NB4 (cell line): ENCODE measurements around the gene CCDC121.

ENCODE experiments used
- DNase-seq: peaks from one replicate; pipeline ENCODE4 v3.0.0; 2010; ENCODE audit warnings: low read depth
- H3K4me3 ChIP-seq: one replicate; pipeline ENCODE4 v1.5.1; 2011; ENCODE audit warnings: mild to moderate bottlenecking, low read depth, low read length, moderate library complexity
- CTCF ChIP-seq: IDR thresholded peaks from one replicate; pipeline ENCODE4 v1.5.1; 2012; ENCODE audit warnings: low read depth, low read length
- MAX ChIP-seq: IDR thresholded peaks from 2 replicates; pipeline ENCODE4 v1.6.1; 2011; ENCODE audit warnings: low read depth, low read length
- MYC ChIP-seq: IDR thresholded peaks from 2 replicates; pipeline ENCODE4 v1.6.1; 2011; ENCODE audit warnings: low read depth, low read length
- POLR2A ChIP-seq: IDR thresholded peaks from 2 replicates; pipeline ENCODE4 v1.6.1; 2011; ENCODE audit warnings: mild to moderate bottlenecking; ENCODE audit not compliant: insufficient read length; ENCODE audit errors: extremely low read depth

The CCDC121 gene

GRCh38 chr2:27653397-27653796, 24.6 kb upstream of the CCDC121 start:
- no peak overlapping the region for H3K4me3 ChIP-seq
- no peak for TF ChIP-seq MYC
- TF ChIP-seq CTCF, result no peak
- TF ChIP-seq MAX, result no peak
- TF ChIP-seq POLR2A, result no peak
- DNase-seq, result no peak

DNA sequence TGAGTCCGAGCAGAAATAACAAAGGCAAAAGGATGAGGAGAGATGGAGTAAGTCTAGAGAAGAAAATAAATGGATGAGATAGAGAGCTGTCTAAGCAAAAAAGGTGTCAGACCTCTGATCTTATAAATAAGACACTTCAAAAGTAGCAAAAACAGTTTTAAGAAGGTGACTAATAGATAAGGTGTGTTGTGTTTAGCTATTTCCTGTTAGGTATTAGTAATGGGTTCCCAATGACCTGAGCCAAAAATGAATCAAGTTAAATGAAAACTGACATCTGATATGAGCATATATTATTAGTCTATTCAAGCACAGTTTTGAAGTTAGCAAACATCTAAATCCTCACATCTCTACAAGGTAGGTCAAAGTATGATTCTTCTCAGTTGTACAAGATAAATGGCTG, 24.0 kb upstream of the CCDC121 start:
- TF ChIP-seq POLR2A (no peak), MAX (no peak), MYC (no peak), CTCF (no peak)
- no peak overlapping the region for H3K4me3 ChIP-seq
- DNase-seq, result no peak

GRCh38 chr2:27652341-27652740, 23.5 kb upstream of the CCDC121 start:
- H3K4me3 ChIP-seq, result no peak overlapping the region
- TF ChIP-seq MYC (no peak), POLR2A (no peak), MAX (no peak), CTCF (no peak)
- no peak for DNase-seq

- TF ChIP-seq MAX (no peak), CTCF (no peak), POLR2A (no peak), MYC (no peak)
- no peak for DNase-seq
These were observed 22.2 kb upstream of the CCDC121 start for GRCh38 chr2:27651056-27651455.

GRCh38 chr2:27647737-27648136, 18.9 kb upstream of the CCDC121 start:
- no peak for TF ChIP-seq MAX
- no peak for TF ChIP-seq POLR2A
- TF ChIP-seq CTCF, result no peak
- TF ChIP-seq MYC, result no peak
- no peak overlapping the region for H3K4me3 ChIP-seq
- no peak for DNase-seq

More at GRCh38 chr2:27651056-27651455, 22.2 kb upstream of the CCDC121 start:
- H3K4me3 ChIP-seq, result no peak overlapping the region

GRCh38 chr2:27647289-27647688, 18.5 kb upstream of the CCDC121 start:
- TF ChIP-seq CTCF, result no peak
- TF ChIP-seq MYC, result no peak
- no peak for TF ChIP-seq MAX
- no peak for TF ChIP-seq POLR2A
- DNase-seq, result no peak
- H3K4me3 ChIP-seq, result no peak overlapping the region
